B cell (primary cell): Measurements from ENCODE around the gene REV1. TPM values are rescaled to one million over a fixed set of nuclear protein-coding genes. Genes with fewer than 3 reads are reported as not detected.

Experiments used
- ATAC-seq: fragments of 200-7000 bp; cut with Tn5 transposase; one replicate; pipeline ENCODE4 v1.10.0; 2021; ENCODE audit warnings: low read depth, mild to moderate bottlenecking, moderate number of reproducible peaks, moderate library complexity
- CTCF ChIA-PET: fragments of 350-600 bp; sonication (Branson Sonifier 250); formaldehyde crosslinking; loops from one replicate; lab custom pipeline; 2021; ENCODE audit warnings: antibody characterized with exemption, inconsistent platforms; lab: Charles Lee
- POLR2A ChIA-PET: fragments of 350-600 bp; sonication (Branson Sonifier 250); formaldehyde crosslinking; loops from one replicate; lab custom pipeline; 2021; ENCODE audit warnings: antibody characterized with exemption; lab: Charles Lee
- DNase-seq: peaks from one replicate; pipeline ENCODE4 v3.0.0; 2013
- H2AFZ ChIP-seq: 2 replicates; pipeline ENCODE4 v1.6.1; 2012; ENCODE audit warnings: mild to moderate bottlenecking, low read depth, low read length; ENCODE audit not compliant: insufficient read depth, poor library complexity, severe bottlenecking
- H3K27ac ChIP-seq, 2 donors: 1 replicate in 1 of 2; 2 replicates in 1 of 2; pipeline ENCODE4 v1.5.1; 2012 to 2013; ENCODE audit warnings: low read length in 2 of 2, mild to moderate bottlenecking in 2 of 2, moderate library complexity in 1 of 2
- H3K27me3 ChIP-seq, 4 experiments: fragments of 200-600 bp in 1 of 4; sonication (generic) in 1 of 4; replicated peaks in 1 of 4; 1 replicate in 2 of 4; 2 replicates in 2 of 4; pipeline versions ENCODE4 v1.6.1 to v1.7.0; 2013 to 2016; ENCODE audit warnings: low read length in 3 of 4, mild to moderate bottlenecking in 2 of 4, mixed read lengths in 1 of 4, moderate library complexity in 1 of 4; ENCODE audit not compliant: insufficient read depth in 4 of 4, control insufficient read depth in 3 of 4; ENCODE audit errors: control extremely low read depth in 1 of 4
- H3K36me3 ChIP-seq, 2 experiments: replicated peaks in 1 of 2; 1 replicate in 1 of 2; 2 replicates in 1 of 2; pipeline versions ENCODE4 v1.6.1 to v1.7.1; 2013; ENCODE audit warnings: low read length in 1 of 2; ENCODE audit not compliant: insufficient read depth in 2 of 2, control insufficient read depth in 1 of 2; ENCODE audit errors: control extremely low read depth in 1 of 2, extremely low read depth in 1 of 2
- H3K4me1 ChIP-seq, 2 donors: fragments of 200-600 bp in 1 of 2; sonication (generic) in 1 of 2; 1 replicate in 1 of 2; 2 replicates in 1 of 2; pipeline versions ENCODE4 v1.5.1 to v1.6.1; 2013 to 2017; ENCODE audit warnings: low read length in 2 of 2; ENCODE audit not compliant: control insufficient read depth in 2 of 2, insufficient read depth in 2 of 2
- H3K4me2 ChIP-seq: replicated peaks from 2 replicates; pipeline ENCODE3; 2012; ENCODE audit warnings: mild to moderate bottlenecking, low read depth, low read length; ENCODE audit not compliant: poor library complexity, severe bottlenecking
- H3K4me3 ChIP-seq, 5 experiments: fragments of 200-600 bp in 1 of 5; sonication (generic) in 1 of 5; 1 replicate in 3 of 5; 2 replicates in 2 of 5; pipeline versions ENCODE4 v1.5.1 to v1.7.0; 2011 to 2016; ENCODE audit warnings: low read length in 4 of 5, mild to moderate bottlenecking in 4 of 5, low read depth in 2 of 5, control low read depth in 1 of 5, moderate library complexity in 1 of 5; ENCODE audit not compliant: insufficient read depth in 1 of 5; ENCODE audit errors: control extremely low read depth in 1 of 5, extremely low read depth in 1 of 5
- H3K79me2 ChIP-seq: fragments of 200-600 bp; sonication (generic); one replicate; pipeline ENCODE4 v1.6.0; 2016; ENCODE audit warnings: low read length; ENCODE audit not compliant: control insufficient read depth, insufficient read depth
- H3K9ac ChIP-seq: fragments of 200-600 bp; sonication (generic); 2 replicates; pipeline ENCODE4 v1.6.1; 2017; ENCODE audit warnings: mild to moderate bottlenecking, low read length, moderate library complexity
- H3K9me3 ChIP-seq, 3 donors: one replicate each; pipeline versions ENCODE4 v1.6.1 to v1.7.1; 2013; ENCODE audit warnings: low read length in 2 of 3; ENCODE audit not compliant: control insufficient read depth in 2 of 3, insufficient read depth in 1 of 3; ENCODE audit errors: control extremely low read depth in 1 of 3
- H4K20me1 ChIP-seq: 2 replicates; pipeline ENCODE4 v1.6.0; 2012; ENCODE audit warnings: mild to moderate bottlenecking, low read length; ENCODE audit not compliant: insufficient read depth, control insufficient read depth, poor library complexity, severe bottlenecking
- H3K27ac Mint-ChIP-seq: one replicate; pipeline ENCODE4 v1.8.0; 2021; ENCODE audit warnings: mixed read lengths
- H3K27me3 Mint-ChIP-seq: one replicate; pipeline ENCODE4 v1.8.0; 2021; ENCODE audit warnings: mixed read lengths
- H3K4me1 Mint-ChIP-seq: one replicate; pipeline ENCODE4 v1.8.0; 2021; ENCODE audit warnings: mixed read lengths
- H3K4me3 Mint-ChIP-seq: one replicate; pipeline ENCODE4 v1.8.0; 2021; ENCODE audit warnings: mixed read lengths
- H3K9me3 Mint-ChIP-seq: one replicate; pipeline ENCODE4 v1.8.0; 2022; ENCODE audit warnings: mixed read lengths; ENCODE audit not compliant: insufficient read depth
- CTCF ChIP-seq: fragments of 200-600 bp; IDR thresholded peaks from one replicate; pipeline ENCODE4 v1.8.0; 2022; ENCODE audit warnings: antibody characterized with exemption, mild to moderate bottlenecking
- EZH2 ChIP-seq: IDR thresholded peaks from 2 replicates; pipeline ENCODE4 v1.6.1; 2012; ENCODE audit warnings: borderline replicate concordance, low read depth, mild to moderate bottlenecking, moderate library complexity, low read length; ENCODE audit not compliant: insufficient read depth, poor library complexity, severe bottlenecking
- WGBS: methylation state at CpG from one replicate; pipeline ENCODE4 v1.1.5; 2013; ENCODE audit warnings: missing lambda C conversion rate; ENCODE audit not compliant: insufficient coverage; 5-methylcytosine and 5-hydroxymethylcytosine counted together
- intact Hi-C: fragments of 100-400 bp; cut with micrococcal nuclease; formaldehyde crosslinking; loops from one replicate; pipeline ENCODE4 v1.10.0; 2022
- polyA plus RNA-seq: library from polyadenylated mRNA; depleted of rRNA; stranded (reverse); fragments of >200 nt; gene quantifications from 2 replicates; pipeline ENCODE4 v1.2.3, GENCODE V29; 2012
- total RNA-seq, 2 donors: library from RNA; stranded (reverse); fragments of 120-200 nt in 1 of 2; gene quantifications; 1 replicate in 1 of 2; 2 replicates in 1 of 2; pipeline versions ENCODE4 v1.2.3 to v1.2.4, GENCODE V29; 2013 to 2022

The REV1 gene
- total and polyA plus RNA-seq, 2 donors (not counting 1 experiment from before 2014, with no cell fraction given) = 25.4 to 70.5 TPM

GRCh38 chr2:99439971-99440505 is 49.8 kb downstream of the REV1 start:
- no peak overlapping the region for H3K27ac ChIP-seq
- Mint-ChIP-seq H3K27me3 (no peaks in the 10 kb centered on the region), H3K27ac (no peak overlapping the region), H3K4me3 (no peak overlapping the region), H3K9me3 (no peaks in the 10 kb centered on the region), H3K4me1 (no peaks in the 10 kb centered on the region)
- ChIA-PET CTCF (interaction anchor here (0.7 kb wide), 1 partner anchor 45 kb away, joined by 4 read pairs; no protein-coding TSS in a partner anchor), POLR2A (no interaction called here)
- no peak overlapping the region for H3K4me2 ChIP-seq
- no peaks in the 10 kb centered on the region for H3K4me1 ChIP-seq
- intact Hi-C loops = no loop called here
- H4K20me1 ChIP-seq = no peaks in the 10 kb centered on the region
- no peak overlapping the region for H3K4me3 ChIP-seq
- H3K9ac ChIP-seq = no peak overlapping the region
- TF ChIP-seq EZH2 = no peak
- no peak for TF ChIP-seq CTCF
- peaks cover 4 to 17% of the 10 kb centered on the region in 2 experiments for H3K36me3 ChIP-seq
- no peak overlapping the region for H2AFZ ChIP-seq
- WGBS = 96% methylated on average over 3 of the region's 4 CpGs
- no peaks in the 10 kb centered on the region for H3K9me3 ChIP-seq
- H3K79me2 ChIP-seq = no peaks in the 10 kb centered on the region
- DNase-seq (no peak), ATAC-seq (no peak)
- no peaks in the 10 kb centered on the region for H3K27me3 ChIP-seq

- Histone ChIP-seq H3K79me2 (no peaks in the 10 kb centered on the region), H3K27ac (no peak overlapping the region), H3K36me3 (peaks cover 4 to 15% of the 10 kb centered on the region in 2 experiments), H3K27me3 (no peaks in the 10 kb centered on the region), H3K4me2 (no peak overlapping the region), H3K4me3 (no peak overlapping the region), H3K9ac (no peak overlapping the region), H4K20me1 (no peaks in the 10 kb centered on the region), H3K4me1 (no peaks in the 10 kb centered on the region), H3K9me3 (no peaks in the 10 kb centered on the region), H2AFZ (no peak overlapping the region)
- intact Hi-C loops = no loop called here
- POLR2A ChIA-PET = no interaction called here
- DNase-seq (no peak), ATAC-seq (no peak)
- Mint-ChIP-seq H3K4me1 (no peaks in the 10 kb centered on the region), H3K27me3 (no peaks in the 10 kb centered on the region), H3K9me3 (no peaks in the 10 kb centered on the region), H3K4me3 (no peak overlapping the region), H3K27ac (no peak overlapping the region)
- TF ChIP-seq EZH2 (no peak), CTCF (no peak)
- 98% methylated on average over 10 of the region's 10 CpGs for WGBS
- CTCF ChIA-PET = no interaction called here
Measured at GRCh38 chr2:99436874-99437273, 52.9 kb downstream of the REV1 start.
